ENCODE data around the gene PHGDH.

The PHGDH gene

GRCh38 chr1:119772298-119772697 is 60.6 kb downstream of the PHGDH start:
- in situ Hi-C loops (cut with MboI; ENCODE audit: low pct_unique_long_range_greater_than_20kb, low sequenced_read_pairs, unreplicated experiment), result no loop called here
- TF ChIP-seq, protein P1, sequence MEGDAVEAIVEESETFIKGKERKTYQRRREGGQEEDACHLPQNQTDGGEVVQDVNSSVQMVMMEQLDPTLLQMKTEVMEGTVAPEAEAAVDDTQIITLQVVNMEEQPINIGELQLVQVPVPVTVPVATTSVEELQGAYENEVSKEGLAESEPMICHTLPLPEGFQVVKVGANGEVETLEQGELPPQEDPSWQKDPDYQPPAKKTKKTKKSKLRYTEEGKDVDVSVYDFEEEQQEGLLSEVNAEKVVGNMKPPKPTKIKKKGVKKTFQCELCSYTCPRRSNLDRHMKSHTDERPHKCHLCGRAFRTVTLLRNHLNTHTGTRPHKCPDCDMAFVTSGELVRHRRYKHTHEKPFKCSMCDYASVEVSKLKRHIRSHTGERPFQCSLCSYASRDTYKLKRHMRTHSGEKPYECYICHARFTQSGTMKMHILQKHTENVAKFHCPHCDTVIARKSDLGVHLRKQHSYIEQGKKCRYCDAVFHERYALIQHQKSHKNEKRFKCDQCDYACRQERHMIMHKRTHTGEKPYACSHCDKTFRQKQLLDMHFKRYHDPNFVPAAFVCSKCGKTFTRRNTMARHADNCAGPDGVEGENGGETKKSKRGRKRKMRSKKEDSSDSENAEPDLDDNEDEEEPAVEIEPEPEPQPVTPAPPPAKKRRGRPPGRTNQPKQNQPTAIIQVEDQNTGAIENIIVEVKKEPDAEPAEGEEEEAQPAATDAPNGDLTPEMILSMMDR (IDR thresholded peaks at IDR 0.05; ENCODE audit: extremely low read depth, insufficient read depth, missing control alignments), result no peak
- DNase-seq (ENCODE audit: low spot score), result no peak

DNA sequence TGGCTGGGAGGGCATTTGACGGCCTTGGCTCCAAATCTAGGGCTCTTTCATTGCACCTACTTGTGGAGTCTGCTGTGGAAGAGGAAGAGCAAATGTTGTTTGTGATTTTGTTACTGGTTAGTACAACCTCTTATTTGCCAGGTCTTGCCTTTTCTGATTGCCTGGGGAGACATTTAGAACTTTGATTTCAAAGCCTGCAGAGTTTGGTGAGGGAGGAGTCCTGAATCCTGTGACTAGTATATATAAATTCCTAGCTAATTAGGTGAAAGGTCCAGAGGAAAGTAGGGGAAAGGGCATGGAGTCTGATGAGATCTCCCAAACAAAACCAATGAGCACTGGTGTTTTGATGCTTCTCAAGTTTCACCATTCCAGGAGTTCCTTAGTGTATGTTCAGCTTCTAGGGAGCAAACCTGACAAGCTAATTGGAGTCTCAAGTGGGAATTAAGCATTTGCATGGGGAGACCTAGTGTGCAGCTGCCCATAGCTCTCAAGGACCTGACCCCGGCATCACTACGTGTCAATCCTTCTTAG is 62.0 kb downstream of the PHGDH start:
- no peak for DNase-seq (ENCODE audit: low spot score)
- TF ChIP-seq, protein P1 (IDR thresholded peaks at IDR 0.05; ENCODE audit: extremely low read depth, insufficient read depth, missing control alignments), result no peak
- in situ Hi-C loops (cut with MboI; ENCODE audit: low pct_unique_long_range_greater_than_20kb, low sequenced_read_pairs, unreplicated experiment), result no loop called here

DNA sequence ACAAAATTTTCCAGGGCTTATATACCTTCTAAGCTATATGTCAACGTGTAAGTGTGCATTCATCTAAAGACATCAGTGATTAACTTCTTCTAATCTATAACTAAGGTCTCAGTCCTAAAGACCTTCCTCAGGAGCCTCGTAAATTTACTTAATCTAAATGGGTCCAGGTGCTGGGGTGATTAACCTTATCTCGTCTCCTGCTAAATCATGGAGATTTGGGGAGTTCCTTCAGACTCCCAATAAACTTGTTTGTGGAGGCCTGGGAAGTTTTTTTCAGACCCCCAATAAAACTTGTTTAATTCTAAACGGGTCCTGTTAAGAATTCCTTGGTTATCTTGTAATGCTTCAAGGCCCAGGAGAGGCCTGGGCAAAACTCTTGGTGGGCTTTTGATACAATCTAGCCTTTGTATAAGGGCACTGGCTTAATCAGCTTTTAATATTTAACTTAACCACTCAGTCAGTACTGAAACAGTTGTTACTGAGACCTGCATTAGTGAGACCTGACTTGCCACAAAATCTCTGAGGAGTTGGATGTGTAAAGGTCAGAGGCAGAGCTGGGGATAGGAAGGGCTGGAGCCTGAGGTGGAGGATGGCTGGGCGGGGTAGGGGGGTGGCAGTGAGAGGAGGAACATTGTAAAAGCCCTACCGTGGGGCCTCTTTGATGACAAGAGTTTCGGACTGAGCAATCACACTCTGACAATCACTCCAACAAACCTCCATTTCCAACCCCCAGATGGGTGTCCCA is 63.2 kb downstream of the PHGDH start:
- in situ Hi-C loops (cut with MboI; ENCODE audit: low pct_unique_long_range_greater_than_20kb, low sequenced_read_pairs, unreplicated experiment), result no loop called here
- TF ChIP-seq, protein P1 (IDR thresholded peaks at IDR 0.05; ENCODE audit: extremely low read depth, insufficient read depth, missing control alignments), result no peak
- no peak for DNase-seq (ENCODE audit: low spot score)

- DNase-seq (ENCODE audit: low spot score), result no peak
- in situ Hi-C loops (cut with MboI; ENCODE audit: low pct_unique_long_range_greater_than_20kb, low sequenced_read_pairs, unreplicated experiment), result no loop called here
- TF ChIP-seq, protein P1 (IDR thresholded peaks at IDR 0.05; ENCODE audit: extremely low read depth, insufficient read depth, missing control alignments), result no peak
Measured at GRCh38 chr1:119778359-119778758, 66.6 kb downstream of the PHGDH start.

DNA sequence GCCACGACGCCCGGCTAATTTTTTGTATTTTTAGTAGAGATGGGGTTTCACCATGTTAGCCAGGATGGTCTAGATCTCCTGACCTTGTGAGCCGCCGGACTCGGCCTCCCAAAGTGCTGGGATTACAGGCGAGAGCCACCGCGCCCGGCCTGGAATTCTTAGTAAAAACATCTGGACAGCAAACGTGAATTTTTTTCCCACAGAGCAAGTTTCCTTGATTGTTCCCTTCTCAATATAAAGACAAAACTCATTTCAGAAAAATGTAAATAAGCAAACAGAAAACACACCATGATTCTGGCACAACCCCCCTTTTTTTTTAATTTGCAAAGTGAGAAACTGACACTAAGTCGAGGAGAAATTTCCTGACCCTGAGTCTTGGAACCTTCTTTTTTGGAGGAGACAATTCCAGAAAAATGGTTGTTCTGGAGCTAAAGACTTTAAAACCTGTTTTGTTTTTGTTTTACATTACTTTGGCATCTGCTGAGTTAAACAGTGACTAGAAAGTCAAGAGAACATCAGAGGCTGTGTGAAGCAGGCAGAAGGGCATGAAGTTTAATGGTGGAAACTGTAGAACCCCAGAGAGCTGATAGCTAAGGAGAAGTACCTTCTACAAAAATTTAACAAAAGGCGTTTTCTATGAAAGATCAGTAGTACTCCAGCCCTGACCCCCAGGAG is 67.3 kb downstream of the PHGDH start:
- in situ Hi-C loops (cut with MboI; ENCODE audit: low pct_unique_long_range_greater_than_20kb, low sequenced_read_pairs, unreplicated experiment), result no loop called here
- TF ChIP-seq, protein P1 (IDR thresholded peaks at IDR 0.05; ENCODE audit: extremely low read depth, insufficient read depth, missing control alignments), result no peak

DNA sequence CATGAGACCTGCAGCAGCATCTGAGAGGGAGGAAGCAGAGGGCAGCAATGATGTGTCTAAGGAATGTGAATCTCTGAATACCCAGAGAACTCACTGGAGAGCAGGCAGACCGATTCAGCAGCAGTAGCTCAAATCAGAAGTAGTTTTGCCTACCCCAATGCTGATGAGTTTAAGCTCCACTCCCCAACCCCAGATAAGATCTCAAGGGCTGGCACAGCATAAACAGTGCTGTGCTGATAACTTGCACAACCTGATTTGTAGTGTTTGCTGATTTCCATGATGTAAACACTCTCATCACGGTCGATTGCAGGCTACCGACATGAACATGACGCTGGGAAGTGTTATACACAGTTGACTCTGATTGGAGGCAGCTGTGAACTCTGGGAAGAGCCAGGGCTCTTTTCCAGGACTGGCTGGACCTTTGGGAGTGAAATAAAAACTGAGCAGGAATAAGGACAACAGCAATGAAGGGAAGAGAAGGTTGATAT is 68.2 kb downstream of the PHGDH start:
- DNase-seq (ENCODE audit: low spot score), result no peak
- in situ Hi-C loops (cut with MboI; ENCODE audit: low pct_unique_long_range_greater_than_20kb, low sequenced_read_pairs, unreplicated experiment), result no loop called here
- TF ChIP-seq, protein P1 (IDR thresholded peaks at IDR 0.05; ENCODE audit: extremely low read depth, insufficient read depth, missing control alignments), result no peak

More for the DNA sequence above, 67.3 kb downstream of the PHGDH start:
- no peak for DNase-seq (ENCODE audit: low spot score)

All from GM13977 (cell line).